Spleen (tissue), 11 donors: ENCODE data around the gene FSTL5. TPM values are rescaled to one million over a fixed set of nuclear protein-coding genes. Genes with fewer than 3 reads are reported as not detected.

Experiments used
- DNase-seq: peaks from one replicate; pipeline ENCODE4 v3.0.0-alpha.2; 2020
- H3K27ac ChIP-seq, 8 donors: fragments of 200-600 bp; sonication (generic) in 7 of 8; 1 replicate in 4 of 8; 2 replicates in 4 of 8; pipeline versions ENCODE4 v1.5.0 to v1.8.0; 2016 to 2021; ENCODE audit warnings: inconsistent platforms in 4 of 8, mild to moderate bottlenecking in 4 of 8, moderate library complexity in 1 of 8
- H3K27me3 ChIP-seq, 7 donors: fragments of 200-600 bp; sonication (generic) in 6 of 7; replicated peaks in 1 of 7; 1 replicate in 4 of 7; 2 replicates in 3 of 7; pipeline versions ENCODE4 v1.5.0 to v1.8.0; 2016 to 2021; ENCODE audit warnings: inconsistent platforms in 3 of 7, mild to moderate bottlenecking in 1 of 7
- H3K36me3 ChIP-seq, 6 donors: fragments of 200-600 bp; sonication (generic) in 5 of 6; 1 replicate in 4 of 6; 2 replicates in 2 of 6; pipeline versions ENCODE4 v1.5.0 to v1.8.0; 2016 to 2021; ENCODE audit warnings: inconsistent platforms in 2 of 6
- H3K4me1 ChIP-seq, 6 donors: fragments of 200-600 bp; sonication (generic) in 5 of 6; 1 replicate in 3 of 6; 2 replicates in 3 of 6; pipeline versions ENCODE4 v1.5.0 to v1.8.0; 2016 to 2021; ENCODE audit warnings: inconsistent platforms in 3 of 6
- H3K4me3 ChIP-seq, 8 donors: fragments of 200-600 bp; sonication (generic) in 7 of 8; 1 replicate in 4 of 8; 2 replicates in 4 of 8; pipeline versions ENCODE4 v1.5.0 to v1.8.0; 2016 to 2021; ENCODE audit warnings: inconsistent platforms in 4 of 8, mild to moderate bottlenecking in 4 of 8, moderate library complexity in 2 of 8
- H3K9me3 ChIP-seq, 8 donors: fragments of 200-600 bp; sonication (generic) in 7 of 8; 1 replicate in 4 of 8; 2 replicates in 4 of 8; pipeline versions ENCODE4 v1.5.0 to v1.8.0; 2016 to 2021; ENCODE audit warnings: inconsistent platforms in 4 of 8
- POLR2A ChIP-seq, 3 donors: fragments of 450-650 bp; IDR thresholded peaks; one replicate each; pipeline ENCODE4 v1.5.1; 2017; ENCODE audit warnings: antibody characterized with exemption in 3 of 3, mild to moderate bottlenecking in 1 of 3
- POLR2AphosphoS5 ChIP-seq, 3 donors: sonication (generic); formaldehyde crosslinking; IDR thresholded peaks; one replicate each; pipeline ENCODE4 v1.5.1; 2017; ENCODE audit warnings: antibody characterized with exemption in 3 of 3
- WGBS, 5 donors: extraction: QIAGEN DNeasy Blood & Tissue Kit in 3 of 5; methylation state at CpG; one replicate each; pipeline versions ENCODE4 v1.1.5 to v1.1.7; 2013 to 2018; 5-methylcytosine and 5-hydroxymethylcytosine counted together
- intact Hi-C: fragments of 100-400 bp; cut with DNase I; formaldehyde crosslinking; loops from one replicate; pipeline ENCODE4 v1.15.0; 2023; ENCODE audit warnings: low total_unique reads
- polyA plus RNA-seq, 3 donors: library from polyadenylated mRNA; stranded (reverse); fragments of 200-250 nt; gene quantifications; one replicate each; pipeline ENCODE4 v1.2.1, GENCODE V29; 2013
- total RNA-seq, 7 donors: library from RNA; depleted of rRNA in 3 of 7; stranded (reverse); fragments of >200 nt in 3 of 7; fragmentation: NEBNext Ultra II Directional in 4 of 7; extraction: Animal tissue kit (Norgen Biotek cat#: 25700) in 4 of 7; gene quantifications; one replicate each; pipeline versions ENCODE4 v1.1.0 to v1.2.1, GENCODE V29; 2016 to 2021
- TF ChIP-seq, protein P1 (sequence below), 11 experiments: fragments of 200-600 bp in 7 of 11; fragments of 450-650 bp in 4 of 11; sonication (generic) in 4 of 11; IDR thresholded peaks in 8 of 11; conservative IDR thresholded peaks in 3 of 11; 1 replicate in 7 of 11; 2 replicates in 4 of 11; pipeline versions ENCODE4 v1.4.0 to v1.8.0; 2016 to 2021; ENCODE audit warnings: antibody characterized with exemption in 11 of 11, inconsistent platforms in 4 of 11, mild to moderate bottlenecking in 1 of 11
- donor health status: healthy with polysubstance abuse.
- donor health status: DM: no; HTN: no; CAD: no; lungs with moderate emphysema.
- donor health status: DM: no; HTN: no; CAD: no.
- donor health status: Bipolar disorder and iron deficiency.
- donor health status: healthy.
- donor health status: DM: no; HTN: no; CAD: no.
- donor health status: DM: yes; HTN: yes; CAD: no.

FSTL5 gene
- total and polyA plus RNA-seq, 10 donors, result 0.02 TPM; not detected in 9

DNA sequence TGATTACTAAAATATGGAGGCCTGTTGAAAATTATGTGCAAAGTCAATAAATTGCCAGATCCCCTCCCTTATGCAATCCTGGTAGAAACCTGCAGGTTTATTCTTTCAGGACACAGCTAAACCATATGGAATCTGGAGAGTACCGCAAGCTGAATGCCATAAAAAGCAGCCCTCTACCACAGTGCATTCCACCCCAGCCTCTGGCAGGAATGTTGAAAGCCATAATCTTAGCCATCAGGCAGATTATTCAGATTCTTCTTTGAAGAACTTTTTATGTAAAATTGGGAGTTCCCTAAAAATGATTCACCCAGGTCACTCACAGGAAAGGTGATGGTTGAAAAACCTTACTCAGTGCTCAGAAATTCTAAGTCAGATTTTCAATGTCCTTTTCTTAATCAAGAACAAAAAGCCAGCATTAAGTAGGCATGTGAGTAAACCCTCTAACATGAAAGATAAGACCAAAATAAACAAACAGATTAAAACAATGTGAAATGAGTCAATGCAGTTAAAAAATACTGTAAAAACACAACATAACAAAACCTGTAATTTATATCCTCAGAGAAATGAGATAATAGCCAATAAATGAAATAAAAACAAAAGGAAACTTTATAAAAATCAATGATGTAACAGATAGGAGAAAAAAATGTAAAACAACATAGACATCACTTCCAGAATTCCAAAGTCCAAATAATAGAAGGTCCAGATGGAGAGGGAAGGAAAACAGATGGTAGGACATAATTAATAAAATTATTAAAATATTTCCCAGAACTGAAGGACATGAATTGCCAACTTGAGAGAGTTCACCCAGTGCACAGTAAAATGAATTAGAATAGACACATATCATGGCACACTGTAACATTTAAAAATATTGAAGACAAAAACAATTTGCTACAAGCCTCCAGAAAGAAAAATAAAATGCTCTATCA lies 226.9 kb downstream of the FSTL5 start:
- H3K36me3 ChIP-seq, result no peaks in the 10 kb centered on the region
- no peak overlapping the region for H3K27ac ChIP-seq
- H3K4me3 ChIP-seq, result no peak overlapping the region
- no peak for DNase-seq
- TF ChIP-seq POLR2AphosphoS5 (IDR thresholded peaks at IDR 0.05) (no peak), POLR2A (IDR thresholded peaks at IDR 0.05) (no peak)
- TF ChIP-seq, protein P1, sequence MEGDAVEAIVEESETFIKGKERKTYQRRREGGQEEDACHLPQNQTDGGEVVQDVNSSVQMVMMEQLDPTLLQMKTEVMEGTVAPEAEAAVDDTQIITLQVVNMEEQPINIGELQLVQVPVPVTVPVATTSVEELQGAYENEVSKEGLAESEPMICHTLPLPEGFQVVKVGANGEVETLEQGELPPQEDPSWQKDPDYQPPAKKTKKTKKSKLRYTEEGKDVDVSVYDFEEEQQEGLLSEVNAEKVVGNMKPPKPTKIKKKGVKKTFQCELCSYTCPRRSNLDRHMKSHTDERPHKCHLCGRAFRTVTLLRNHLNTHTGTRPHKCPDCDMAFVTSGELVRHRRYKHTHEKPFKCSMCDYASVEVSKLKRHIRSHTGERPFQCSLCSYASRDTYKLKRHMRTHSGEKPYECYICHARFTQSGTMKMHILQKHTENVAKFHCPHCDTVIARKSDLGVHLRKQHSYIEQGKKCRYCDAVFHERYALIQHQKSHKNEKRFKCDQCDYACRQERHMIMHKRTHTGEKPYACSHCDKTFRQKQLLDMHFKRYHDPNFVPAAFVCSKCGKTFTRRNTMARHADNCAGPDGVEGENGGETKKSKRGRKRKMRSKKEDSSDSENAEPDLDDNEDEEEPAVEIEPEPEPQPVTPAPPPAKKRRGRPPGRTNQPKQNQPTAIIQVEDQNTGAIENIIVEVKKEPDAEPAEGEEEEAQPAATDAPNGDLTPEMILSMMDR (IDR thresholded peaks at IDR 0.05 in 8 of 11, conservative IDR thresholded peaks at IDR 0.05 in 3 of 11), result no peak
- no peaks in the 10 kb centered on the region for H3K4me1 ChIP-seq
- H3K9me3 ChIP-seq, result peaks cover 0 to 16% (median 9%) of the 10 kb centered on the region in 8 donors
- intact Hi-C loops, result no loop called here
- no peaks in the 10 kb centered on the region for H3K27me3 ChIP-seq
- 69 to 90% (median 81%) methylated on average over 1 of the region's 1 CpG for WGBS, 5 donors

DNA sequence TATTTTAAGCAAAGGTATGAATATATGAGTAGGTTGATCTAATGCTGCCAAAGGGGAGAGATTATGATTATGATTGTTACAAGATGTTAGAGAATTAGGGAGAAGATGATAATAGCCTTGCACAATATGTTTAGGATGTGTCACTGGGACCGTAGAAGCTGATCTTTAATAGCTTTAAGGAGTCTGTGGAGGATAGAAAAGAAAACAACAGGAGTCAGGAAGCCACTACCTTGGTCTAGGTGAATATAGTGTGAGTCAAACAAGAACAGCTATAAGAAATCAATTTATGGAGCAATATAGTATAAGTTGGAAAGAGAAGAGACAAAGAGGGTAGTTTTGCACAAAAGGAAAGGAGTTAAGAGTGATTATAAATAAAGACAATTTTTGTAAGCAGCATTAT lies 232.7 kb downstream of the FSTL5 start:
- WGBS, 5 donors, result 61 to 80% (median 74%) methylated on average over 1 of the region's 1 CpG
- DNase-seq, result no peak
- intact Hi-C loops, result no loop called here
- no peak overlapping the region for H3K27ac ChIP-seq
- no peaks in the 10 kb centered on the region for H3K9me3 ChIP-seq
- no peaks in the 10 kb centered on the region for H3K36me3 ChIP-seq
- TF ChIP-seq, protein P1 (IDR thresholded peaks at IDR 0.05 in 8 of 11, conservative IDR thresholded peaks at IDR 0.05 in 3 of 11), result no peak
- no peak for TF ChIP-seq POLR2A (IDR thresholded peaks at IDR 0.05)
- no peak for TF ChIP-seq POLR2AphosphoS5 (IDR thresholded peaks at IDR 0.05)
- no peaks in the 10 kb centered on the region for H3K27me3 ChIP-seq
- H3K4me1 ChIP-seq, result no peaks in the 10 kb centered on the region
- H3K4me3 ChIP-seq, result no peak overlapping the region

DNA sequence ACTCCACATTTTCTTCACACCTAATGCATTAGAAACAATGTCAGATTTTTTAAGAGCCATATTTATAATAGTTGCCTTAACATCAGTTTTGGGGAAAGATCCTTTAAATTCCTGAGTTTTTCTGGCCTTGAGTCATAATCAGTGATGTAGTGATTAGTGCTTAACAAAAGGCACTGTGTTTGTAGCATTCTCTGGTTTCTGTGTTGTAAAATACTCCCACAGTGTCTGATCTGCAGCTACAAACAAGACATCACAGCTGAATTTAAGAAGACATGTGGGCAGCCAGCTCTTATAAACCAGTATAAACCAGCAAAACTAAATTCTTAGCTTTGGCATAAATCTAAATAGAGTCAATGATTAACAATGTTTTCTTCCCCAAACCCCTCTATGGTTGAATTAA lies 233.8 kb downstream of the FSTL5 start:
- no peaks in the 10 kb centered on the region for H3K36me3 ChIP-seq
- intact Hi-C loops, result no loop called here
- no peak for DNase-seq
- no peaks in the 10 kb centered on the region for H3K9me3 ChIP-seq
- TF ChIP-seq, protein P1 (IDR thresholded peaks at IDR 0.05 in 8 of 11, conservative IDR thresholded peaks at IDR 0.05 in 3 of 11), result no peak
- TF ChIP-seq POLR2A (IDR thresholded peaks at IDR 0.05) (no peak), POLR2AphosphoS5 (IDR thresholded peaks at IDR 0.05) (no peak)
- no peak overlapping the region for H3K27ac ChIP-seq
- H3K27me3 ChIP-seq, result no peaks in the 10 kb centered on the region
- no peak overlapping the region for H3K4me3 ChIP-seq
- H3K4me1 ChIP-seq, result no peaks in the 10 kb centered on the region

DNA sequence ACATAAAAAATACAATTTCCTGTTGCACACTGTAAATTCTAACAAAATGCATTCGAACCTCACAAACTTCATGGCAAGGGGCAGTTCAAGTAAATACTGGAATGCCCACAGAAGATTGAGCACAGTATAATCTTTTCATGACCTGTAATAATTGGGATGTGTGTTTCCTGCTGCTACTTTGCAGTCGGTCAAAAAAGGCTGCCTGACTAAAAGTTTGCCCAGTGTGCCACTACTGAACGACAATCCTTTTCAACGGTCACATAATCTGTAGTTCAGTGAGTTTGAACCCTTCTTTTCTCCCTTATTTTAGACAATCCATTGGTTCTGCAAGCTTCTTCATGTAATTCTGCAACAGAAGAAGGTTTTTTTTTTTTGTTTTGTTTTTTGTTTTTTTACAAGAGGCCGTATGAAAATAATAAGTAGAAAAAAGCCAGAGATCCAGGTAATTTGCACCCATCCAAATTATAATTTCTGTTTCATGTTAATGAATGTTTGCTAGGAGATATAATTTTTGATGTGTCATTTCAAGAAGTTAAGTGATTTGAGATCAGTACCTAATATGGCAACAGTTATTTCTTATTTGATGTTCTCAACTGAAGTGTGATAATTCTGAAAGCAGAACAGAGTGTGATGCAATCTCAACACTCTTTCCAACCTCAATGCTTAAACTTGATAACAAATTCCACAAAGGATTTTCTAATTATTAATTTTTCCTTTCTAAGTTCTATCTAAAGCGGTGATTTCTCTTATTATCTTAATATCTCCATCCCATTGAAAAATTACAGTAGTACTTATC lies 237.6 kb downstream of the FSTL5 start:
- H3K4me3 ChIP-seq, result no peak overlapping the region
- no peak overlapping the region for H3K27ac ChIP-seq
- TF ChIP-seq POLR2A (IDR thresholded peaks at IDR 0.05), result no peak
- TF ChIP-seq, protein P1 (IDR thresholded peaks at IDR 0.05 in 8 of 11, conservative IDR thresholded peaks at IDR 0.05 in 3 of 11), result no peak
- TF ChIP-seq POLR2AphosphoS5 (IDR thresholded peaks at IDR 0.05), result no peak
- no peaks in the 10 kb centered on the region for H3K27me3 ChIP-seq
- no peak for DNase-seq
- no peaks in the 10 kb centered on the region for H3K4me1 ChIP-seq
- intact Hi-C loops, result no loop called here
- no peaks in the 10 kb centered on the region for H3K9me3 ChIP-seq
- WGBS, 5 donors, result 78 to 90% (median 80%) methylated on average over 6 of the region's 6 CpGs
- H3K36me3 ChIP-seq, result no peaks in the 10 kb centered on the region
